HepG2 (cell line): Measurements from ENCODE around the gene ZNF446. TPM values are rescaled to one million over a fixed set of nuclear protein-coding genes. Genes with fewer than 3 reads are reported as not detected.

Source experiments
- AKAP8 ChIP-seq: sonication (generic); formaldehyde crosslinking; IDR thresholded peaks from 2 replicates; pipeline ENCODE4 v1.5.1; 2020; ENCODE audit warnings: mild to moderate bottlenecking, missing genetic modification reagents
- ATF1 ChIP-seq: IDR thresholded peaks from 2 replicates; pipeline ENCODE4 v1.6.1; 2016; ENCODE audit warnings: mild to moderate bottlenecking, control low read depth
- ATF7-NPFF ChIP-seq: sonication (generic); formaldehyde crosslinking; IDR thresholded peaks from 2 replicates; pipeline ENCODE4 v1.8.1; 2023; ENCODE audit warnings: mild to moderate bottlenecking, low read depth, missing genetic modification reagents, moderate library complexity
- CREM ChIP-seq, 2 experiments: sonication (generic) in 1 of 2; formaldehyde crosslinking in 1 of 2; IDR thresholded peaks; 2 replicates each; pipeline versions ENCODE4 v1.4.0 to v1.6.1; 2016 to 2020; ENCODE audit warnings: antibody characterized with exemption in 1 of 2, mild to moderate bottlenecking in 1 of 2, missing genetic modification reagents in 1 of 2
- DPF2 ChIP-seq: sonication (generic); formaldehyde crosslinking; IDR thresholded peaks from 2 replicates; pipeline ENCODE4 v1.4.0; 2020; ENCODE audit warnings: mild to moderate bottlenecking, low read depth, missing genetic modification reagents, borderline replicate concordance
- GATA4 ChIP-seq: sonication (generic); IDR thresholded peaks from 2 replicates; pipeline ENCODE4 v1.6.1; 2016; ENCODE audit warnings: antibody characterized with exemption, low read depth, borderline replicate concordance
- HCFC1 ChIP-seq: fragments of 150-350 bp; IDR thresholded peaks from 2 replicates; pipeline ENCODE4 v1.6.1; 2014; ENCODE audit warnings: low read depth, low read length
- IRX3 ChIP-seq: sonication (generic); formaldehyde crosslinking; IDR thresholded peaks from 2 replicates; pipeline ENCODE4 v1.8.1; 2023; ENCODE audit warnings: mild to moderate bottlenecking, low read depth, missing genetic modification reagents, borderline replicate concordance
- JUND ChIP-seq: sonication (generic); formaldehyde crosslinking; IDR thresholded peaks from 2 replicates; pipeline ENCODE4 v1.8.0; 2022; ENCODE audit warnings: mild to moderate bottlenecking, missing genetic modification reagents
- KAT2B ChIP-seq: fragments of 150-350 bp; IDR thresholded peaks from 2 replicates; pipeline ENCODE4 v1.6.1; 2014; ENCODE audit warnings: low read depth, low read length, borderline replicate concordance
- KLF13 ChIP-seq: sonication (generic); formaldehyde crosslinking; IDR thresholded peaks from 2 replicates; pipeline ENCODE4 v1.4.0; 2020; ENCODE audit warnings: mild to moderate bottlenecking, missing genetic modification reagents
- MED1 ChIP-seq: sonication (generic); formaldehyde crosslinking; IDR thresholded peaks from 2 replicates; pipeline ENCODE4 v1.4.0; 2020; ENCODE audit warnings: missing genetic modification reagents
- MTA1 ChIP-seq: sonication (generic); formaldehyde crosslinking; IDR thresholded peaks from 2 replicates; pipeline ENCODE4 v1.4.0; 2020; ENCODE audit warnings: missing genetic modification reagents, mild to moderate bottlenecking, borderline replicate concordance
- PAF1 ChIP-seq: IDR thresholded peaks from 2 replicates; pipeline ENCODE4 v1.6.1; 2016; ENCODE audit warnings: missing genetic modification reagents, missing compliant biosample characterization
- RCOR2 ChIP-seq: IDR thresholded peaks from 2 replicates; pipeline ENCODE4 v1.6.1; 2016; ENCODE audit warnings: missing biosample characterization, missing genetic modification reagents
- RELA ChIP-seq: sonication (generic); formaldehyde crosslinking; IDR thresholded peaks from 2 replicates; pipeline ENCODE4 v1.4.0; 2020; ENCODE audit warnings: missing genetic modification reagents
- REPIN1 ChIP-seq: sonication (generic); formaldehyde crosslinking; IDR thresholded peaks from 2 replicates; pipeline ENCODE4 v1.8.0; 2022; ENCODE audit warnings: missing genetic modification reagents, low read depth, mild to moderate bottlenecking, borderline replicate concordance
- SPEN ChIP-seq: sonication (generic); formaldehyde crosslinking; IDR thresholded peaks from 2 replicates; pipeline ENCODE4 v1.5.1; 2020; ENCODE audit warnings: low read depth, mild to moderate bottlenecking, missing genetic modification reagents
- ZNF564 ChIP-seq: sonication (generic); formaldehyde crosslinking; IDR thresholded peaks from 2 replicates; pipeline ENCODE4 v1.8.1; 2023; ENCODE audit warnings: mild to moderate bottlenecking, missing genetic modification reagents
- ZNF605 ChIP-seq: sonication (generic); formaldehyde crosslinking; IDR thresholded peaks from 2 replicates; pipeline ENCODE4 v1.8.0; 2022; ENCODE audit warnings: mild to moderate bottlenecking, missing genetic modification reagents
- ZNF792 ChIP-seq: IDR thresholded peaks from 2 replicates; pipeline ENCODE4 v1.6.1; 2016
- polyA plus RNA-seq, 8 experiments: library from polyadenylated mRNA; depleted of rRNA in 3 of 8; stranded (reverse) in 7 of 8; unstranded in 1 of 8; fragments of >200 nt; fragmentation: Illumina TruSeq in 4 of 8; extraction: Trizol in 4 of 8; gene quantifications; 2 replicates each; pipeline versions ENCODE4 v1.2.1 to v1.2.3, GENCODE V29; 2011 to 2016; ENCODE audit warnings: low read depth in 4 of 8, missing spikeins in 1 of 8, mixed read lengths in 1 of 8; ENCODE audit not compliant: insufficient read depth in 1 of 8
- total RNA-seq, 5 experiments: library from RNA; depleted of rRNA; stranded (reverse); fragments of >200 nt; fragmentation: Illumina TruSeq; extraction: Trizol; gene quantifications; 2 replicates each; pipeline ENCODE4 v1.2.3, GENCODE V29; 2016; ENCODE audit warnings: low read depth in 1 of 5
- TF ChIP-seq, protein P1 (sequence below): sonication (generic); formaldehyde crosslinking; IDR thresholded peaks from 2 replicates; pipeline ENCODE4 v1.4.0; 2020; ENCODE audit warnings: missing genetic modification reagents, mild to moderate bottlenecking, borderline replicate concordance
- TF ChIP-seq, protein P2 (sequence below): sonication (generic); formaldehyde crosslinking; IDR thresholded peaks from 2 replicates; pipeline ENCODE4 v1.8.0; 2022; ENCODE audit warnings: missing genetic modification reagents, mild to moderate bottlenecking, borderline replicate concordance
- TF ChIP-seq, protein P3 (sequence below): sonication (generic); formaldehyde crosslinking; IDR thresholded peaks from 2 replicates; pipeline ENCODE4 v1.5.0; 2020; ENCODE audit warnings: mild to moderate bottlenecking, missing genetic modification reagents, borderline replicate concordance
- TF ChIP-seq, protein P4 (sequence below): sonication (generic); formaldehyde crosslinking; conservative IDR thresholded peaks from 2 replicates; pipeline ENCODE4 v1.8.0; 2022; ENCODE audit warnings: mild to moderate bottlenecking, moderate library complexity, missing genetic modification reagents

Gene ZNF446
- total and polyA plus RNA-seq, 2 of the 13 experiments (the other 11 are each of a cell fraction or from before 2014, with no cell fraction given): 3.0 to 3.6 TPM

DNA sequence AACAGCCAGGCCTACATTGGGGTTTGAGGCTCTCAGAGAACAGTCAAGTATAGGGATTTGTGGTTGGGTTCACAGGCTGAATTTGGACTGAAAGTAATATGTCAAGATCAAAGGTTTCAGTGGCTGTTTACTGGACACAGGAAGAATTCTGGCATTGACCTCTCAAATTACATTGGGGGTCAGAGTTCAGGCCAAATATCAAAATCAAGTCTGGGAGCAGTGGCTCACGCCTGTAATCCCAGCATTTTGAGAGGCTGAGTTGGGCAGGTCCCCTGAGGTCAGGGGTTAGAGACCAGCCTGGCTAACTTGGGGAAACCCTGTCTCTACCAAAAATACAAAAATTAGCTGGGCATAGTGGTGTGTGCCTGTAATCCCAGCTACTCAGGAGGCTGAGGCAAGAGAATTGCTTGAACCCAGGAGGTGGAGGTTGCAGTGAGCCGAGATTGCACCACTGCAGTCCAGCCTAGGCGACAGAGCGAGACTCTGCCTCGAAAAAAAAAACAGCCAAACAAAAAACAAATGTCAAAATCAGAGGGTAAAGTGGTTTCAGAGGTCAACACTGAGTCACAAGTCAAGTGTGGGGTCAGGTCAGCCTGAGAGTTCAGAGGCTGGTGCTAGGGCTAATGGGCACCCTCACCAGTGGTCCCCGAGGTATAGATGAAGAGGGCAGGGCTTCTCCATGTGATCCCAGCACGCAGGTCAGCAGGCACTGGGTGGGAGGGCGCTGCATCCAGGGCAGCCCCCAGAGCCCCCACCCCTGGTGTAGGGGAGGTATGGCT is 34.1 kb downstream of the ZNF446 start (continued):
- TF ChIP-seq, protein P1, sequence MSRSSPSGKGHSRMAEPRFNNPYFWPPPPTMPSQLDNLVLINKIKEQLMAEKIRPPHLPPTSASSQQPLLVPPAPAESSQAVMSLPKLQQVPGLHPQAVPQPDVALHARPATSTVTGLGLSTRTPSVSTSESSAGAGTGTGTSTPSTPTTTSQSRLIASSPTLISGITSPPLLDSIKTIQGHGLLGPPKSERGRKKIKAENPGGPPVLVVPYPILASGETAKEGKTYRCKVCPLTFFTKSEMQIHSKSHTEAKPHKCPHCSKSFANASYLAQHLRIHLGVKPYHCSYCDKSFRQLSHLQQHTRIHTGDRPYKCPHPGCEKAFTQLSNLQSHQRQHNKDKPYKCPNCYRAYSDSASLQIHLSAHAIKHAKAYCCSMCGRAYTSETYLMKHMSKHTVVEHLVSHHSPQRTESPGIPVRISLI (CRISPR knock-in tag): peak; percentile 95
- TF ChIP-seq KAT2B (no peak), ZNF564 (no peak), AKAP8 (CRISPR knock-in tag) (no peak), ATF1 (CRISPR knock-in tag) (no peak), MED1 (CRISPR knock-in tag) (peak; percentile 24; the same call in 1 of the 2 replicates), ZNF605 (CRISPR knock-in tag) (peak; percentile 62; the same call in 1 of the 2 replicates), SPEN (0 out of 2 replicates have a peak, but pooled peaks have one; percentile 24), ATF7-NPFF (CRISPR knock-in tag) (no peak), GATA4 (no peak), RCOR2 (CRISPR knock-in tag) (no peak), JUND (CRISPR knock-in tag) (no peak), PAF1 (no peak), CREM (IDR thresholded peaks at IDR 0.05) (0 out of 2 replicates have a peak, but pooled peaks have one; percentile 51), CREM (CRISPR knock-in tag; IDR thresholded peaks at IDR 0.05) (no peak), ZNF792 (no peak), RELA (CRISPR knock-in tag) (no peak), HCFC1 (no peak), IRX3 (CRISPR knock-in tag) (0 out of 2 replicates have a peak, but pooled peaks have one; percentile 5), MTA1 (CRISPR knock-in tag) (no peak), REPIN1 (peak; percentile 37; the same call in 1 of the 2 replicates), DPF2 (CRISPR knock-in tag) (peak; percentile 8; the same call in 1 of the 2 replicates), KLF13 (CRISPR knock-in tag) (no peak)
- TF ChIP-seq, protein P2, sequence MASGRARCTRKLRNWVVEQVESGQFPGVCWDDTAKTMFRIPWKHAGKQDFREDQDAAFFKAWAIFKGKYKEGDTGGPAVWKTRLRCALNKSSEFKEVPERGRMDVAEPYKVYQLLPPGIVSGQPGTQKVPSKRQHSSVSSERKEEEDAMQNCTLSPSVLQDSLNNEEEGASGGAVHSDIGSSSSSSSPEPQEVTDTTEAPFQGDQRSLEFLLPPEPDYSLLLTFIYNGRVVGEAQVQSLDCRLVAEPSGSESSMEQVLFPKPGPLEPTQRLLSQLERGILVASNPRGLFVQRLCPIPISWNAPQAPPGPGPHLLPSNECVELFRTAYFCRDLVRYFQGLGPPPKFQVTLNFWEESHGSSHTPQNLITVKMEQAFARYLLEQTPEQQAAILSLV (CRISPR knock-in tag): no peak
- TF ChIP-seq, protein P3, sequence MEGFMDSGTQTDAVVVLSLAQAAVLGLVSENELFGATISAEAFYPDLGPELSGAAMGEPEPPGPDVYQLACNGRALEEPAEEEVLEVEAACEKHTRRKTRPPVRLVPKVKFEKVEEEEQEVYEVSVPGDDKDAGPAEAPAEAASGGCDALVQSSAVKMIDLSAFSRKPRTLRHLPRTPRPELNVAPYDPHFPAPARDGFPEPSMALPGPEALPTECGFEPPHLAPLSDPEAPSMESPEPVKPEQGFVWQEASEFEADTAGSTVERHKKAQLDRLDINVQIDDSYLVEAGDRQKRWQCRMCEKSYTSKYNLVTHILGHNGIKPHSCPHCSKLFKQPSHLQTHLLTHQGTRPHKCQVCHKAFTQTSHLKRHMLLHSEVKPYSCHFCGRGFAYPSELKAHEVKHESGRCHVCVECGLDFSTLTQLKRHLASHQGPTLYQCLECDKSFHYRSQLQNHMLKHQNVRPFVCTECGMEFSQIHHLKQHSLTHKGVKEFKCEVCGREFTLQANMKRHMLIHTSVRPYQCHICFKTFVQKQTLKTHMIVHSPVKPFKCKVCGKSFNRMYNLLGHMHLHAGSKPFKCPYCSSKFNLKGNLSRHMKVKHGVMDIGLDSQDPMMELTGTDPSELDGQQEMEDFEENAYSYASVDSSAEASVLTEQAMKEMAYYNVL: no peak
- TF ChIP-seq, protein P4, sequence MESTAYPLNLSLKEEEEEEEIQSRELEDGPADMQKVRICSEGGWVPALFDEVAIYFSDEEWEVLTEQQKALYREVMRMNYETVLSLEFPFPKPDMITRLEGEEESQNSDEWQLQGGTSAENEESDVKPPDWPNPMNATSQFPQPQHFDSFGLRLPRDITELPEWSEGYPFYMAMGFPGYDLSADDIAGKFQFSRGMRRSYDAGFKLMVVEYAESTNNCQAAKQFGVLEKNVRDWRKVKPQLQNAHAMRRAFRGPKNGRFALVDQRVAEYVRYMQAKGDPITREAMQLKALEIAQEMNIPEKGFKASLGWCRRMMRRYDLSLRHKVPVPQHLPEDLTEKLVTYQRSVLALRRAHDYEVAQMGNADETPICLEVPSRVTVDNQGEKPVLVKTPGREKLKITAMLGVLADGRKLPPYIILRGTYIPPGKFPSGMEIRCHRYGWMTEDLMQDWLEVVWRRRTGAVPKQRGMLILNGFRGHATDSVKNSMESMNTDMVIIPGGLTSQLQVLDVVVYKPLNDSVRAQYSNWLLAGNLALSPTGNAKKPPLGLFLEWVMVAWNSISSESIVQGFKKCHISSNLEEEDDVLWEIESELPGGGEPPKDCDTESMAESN (CRISPR knock-in tag): no peak
